Aorta (tissue), 5 donors: ENCODE measurements around the gene OGDHL. TPM values are rescaled to one million over a fixed set of nuclear protein-coding genes. Genes with fewer than 3 reads are reported as not detected.
"Not testable (repeated sequence)": the region's sequence is repeated elsewhere in the genome, so short reads cannot be mapped to it uniquely, and the experiment has no call there.

Experiments used
- ATAC-seq: fragments of 200-7000 bp; cut with Tn5 transposase; one replicate; pipeline ENCODE4 v1.9.1; 2022; ENCODE audit warnings: moderate library complexity; ENCODE audit not compliant: low FRiP score
- DNase-seq, 2 donors: peaks; one replicate each; pipeline ENCODE4 v3.0.0-alpha.2; 2020
- H3K27ac ChIP-seq, 2 donors: one replicate each; pipeline ENCODE4 v1.5.1; 2013; ENCODE audit warnings: low read length in 2 of 2, mild to moderate bottlenecking in 2 of 2, moderate library complexity in 2 of 2, control low read depth in 1 of 2, inconsistent platforms in 1 of 2, low read depth in 1 of 2
- H3K27me3 ChIP-seq, 2 donors: one replicate each; pipeline ENCODE4 v1.6.1; 2013; ENCODE audit warnings: control low read depth in 1 of 2, low read length in 1 of 2, mild to moderate bottlenecking in 1 of 2, moderate library complexity in 1 of 2; ENCODE audit not compliant: insufficient read depth in 2 of 2, control insufficient read depth in 1 of 2
- H3K36me3 ChIP-seq, 2 donors: one replicate each; pipeline ENCODE4 v1.6.1; 2013; ENCODE audit warnings: control low read depth in 1 of 2, low read length in 1 of 2, mild to moderate bottlenecking in 1 of 2; ENCODE audit not compliant: insufficient read depth in 2 of 2, control insufficient read depth in 1 of 2
- H3K4me1 ChIP-seq, 2 donors: one replicate each; pipeline ENCODE4 v1.6.1; 2013; ENCODE audit warnings: low read length in 2 of 2, control low read depth in 1 of 2, mild to moderate bottlenecking in 1 of 2, moderate library complexity in 1 of 2; ENCODE audit not compliant: insufficient read depth in 2 of 2, control insufficient read depth in 1 of 2
- H3K4me3 ChIP-seq, 2 donors: one replicate each; pipeline ENCODE4 v1.5.1; 2013; ENCODE audit warnings: low read length in 2 of 2, control low read depth in 1 of 2, mild to moderate bottlenecking in 1 of 2
- H3K9me3 ChIP-seq: one replicate; pipeline ENCODE4 v1.6.1; 2013; ENCODE audit warnings: mild to moderate bottlenecking, low read length; ENCODE audit not compliant: control insufficient read depth
- WGBS, 2 donors: extraction: QIAGEN DNeasy Blood & Tissue Kit; methylation state at CpG; one replicate each; pipeline ENCODE4 v1.1.7; 2013; 5-methylcytosine and 5-hydroxymethylcytosine counted together
- intact Hi-C, 2 donors: fragments of 100-400 bp; cut with DNase I; formaldehyde crosslinking; loops; one replicate each; pipeline versions ENCODE4 v1.14.2 to v1.15.0; 2022
- polyA plus RNA-seq, 2 donors: library from polyadenylated mRNA; stranded (reverse); fragments of 200-250 nt; gene quantifications; one replicate each; pipeline ENCODE4 v1.2.3, GENCODE V29; 2013
- total RNA-seq, 2 donors: library from RNA; stranded (reverse); fragmentation: NEBNext Ultra II Directional; extraction: Animal tissue kit (Norgen Biotek cat#: 25700); gene quantifications; one replicate each; pipeline ENCODE4 v1.2.1, GENCODE V29; 2021
- donor health status: healthy with polysubstance abuse.
- donor health status: Bipolar disorder and iron deficiency.
- donor health status: DM: no; HTN: no; CAD: no.
- donor health status: DM: no; HTN: no; CAD: no.
- donor health status: DM: yes; HTN: yes; CAD: no.

The OGDHL gene
- total and polyA plus RNA-seq, 4 donors, result 0.13 TPM; not detected in 3

GRCh38 chr10:49775014-49775413 is 12.9 kb upstream of the OGDHL start:
- 71 to 74% methylated on average over 2 of the region's 2 CpGs for WGBS, 2 donors
- intact Hi-C loops, result no loop called here
- no peak overlapping the region for H3K27ac ChIP-seq
- DNase-seq (no peak), ATAC-seq (no peak)
- H3K4me3 ChIP-seq, result no peak overlapping the region
- H3K9me3 ChIP-seq, result no peaks in the 10 kb centered on the region
- H3K4me1 ChIP-seq, result no peaks in the 10 kb centered on the region
- no peaks in the 10 kb centered on the region for H3K27me3 ChIP-seq
- no peaks in the 10 kb centered on the region for H3K36me3 ChIP-seq

GRCh38 chr10:49772944-49773343 is 10.8 kb upstream of the OGDHL start:
- H3K4me3 ChIP-seq, DNase-seq, ATAC-seq, H3K4me1 ChIP-seq, H3K27me3 ChIP-seq, H3K27ac ChIP-seq, H3K9me3 ChIP-seq, intact Hi-C loops, H3K36me3 ChIP-seq: not testable (repeated sequence)
- 30 to 49% methylated on average over 5 of the region's 5 CpGs for WGBS, 2 donors

- DNase-seq, H3K27ac ChIP-seq, H3K4me1 ChIP-seq, H3K4me3 ChIP-seq, H3K36me3 ChIP-seq, intact Hi-C loops, H3K9me3 ChIP-seq, ATAC-seq, H3K27me3 ChIP-seq: not testable (repeated sequence)
- WGBS, 2 donors, result 54 to 55% methylated on average over 11 of the region's 11 CpGs
Observed at GRCh38 chr10:49771046-49771445, 8.9 kb upstream of the OGDHL start.

- ATAC-seq (no peak), DNase-seq (no peak)
- 95 to 98% methylated on average over 8 of the region's 8 CpGs for WGBS, 2 donors
Observed at GRCh38 chr10:49769692-49770091, 7.6 kb upstream of the OGDHL start.

GRCh38 chr10:49768731-49769130 is 6.6 kb upstream of the OGDHL start:
- WGBS, 2 donors, result 4 to 7% methylated on average over 26 to 45 of the region's 45 CpGs
- H3K27me3 ChIP-seq, result no peaks in the 10 kb centered on the region

More at GRCh38 chr10:49769692-49770091, 7.6 kb upstream of the OGDHL start:
- Histone ChIP-seq H3K4me3 (no peak overlapping the region), H3K27ac (no peak overlapping the region), H3K27me3 (no peaks in the 10 kb centered on the region), H3K4me1 (no peaks in the 10 kb centered on the region), H3K9me3 (no peaks in the 10 kb centered on the region), H3K36me3 (no peaks in the 10 kb centered on the region)
- intact Hi-C loops, result loop anchor here in 1 of 2 donors (10.0 kb wide), 1 partner anchor 165 kb away; no protein-coding TSS in a partner anchor

DNA sequence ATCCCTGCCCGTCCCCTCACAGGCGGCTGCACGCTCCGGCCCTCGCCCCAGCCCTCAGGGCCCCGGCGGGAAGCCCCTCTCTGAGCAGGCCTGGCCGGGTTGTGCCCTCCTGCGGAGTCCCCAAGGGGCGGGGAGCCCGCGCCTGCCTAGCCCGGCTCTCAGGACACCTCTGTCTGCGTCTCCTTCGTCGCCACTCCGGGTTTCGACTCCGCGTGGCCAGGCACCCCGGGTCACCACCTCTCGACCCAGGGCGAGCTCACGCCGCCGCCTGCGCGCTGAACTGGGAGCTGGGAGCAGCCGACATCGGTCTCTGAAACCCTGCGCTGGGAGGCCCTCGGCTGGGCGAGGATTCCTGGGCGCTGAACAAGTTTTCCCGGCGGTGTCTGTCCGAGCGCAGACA is 6.2 kb upstream of the OGDHL start:
- Histone ChIP-seq H3K27ac (no peak overlapping the region), H3K36me3 (no peaks in the 10 kb centered on the region), H3K27me3 (no peaks in the 10 kb centered on the region), H3K4me1 (no peaks in the 10 kb centered on the region), H3K9me3 (no peaks in the 10 kb centered on the region), H3K4me3 (no peak overlapping the region)
- DNase-seq (no peak), ATAC-seq (no peak)
- 5 to 6% methylated on average over 32 to 38 of the region's 38 CpGs for WGBS, 2 donors
- intact Hi-C loops, result loop anchor here in 1 of 2 donors (10.0 kb wide), 1 partner anchor 164 kb away; no protein-coding TSS in a partner anchor

More at GRCh38 chr10:49768731-49769130, 6.6 kb upstream of the OGDHL start:
- intact Hi-C loops, result loop anchor here in 1 of 2 donors (10.0 kb wide), 1 partner anchor 164 kb away; no protein-coding TSS in a partner anchor
- DNase-seq (no peak), ATAC-seq (no peak)
- no peaks in the 10 kb centered on the region for H3K9me3 ChIP-seq
- no peak overlapping the region for H3K4me3 ChIP-seq
- no peaks in the 10 kb centered on the region for H3K4me1 ChIP-seq
- H3K27ac ChIP-seq, result no peak overlapping the region
- H3K36me3 ChIP-seq, result no peaks in the 10 kb centered on the region

GRCh38 chr10:49767752-49768151 is 5.6 kb upstream of the OGDHL start:
- Histone ChIP-seq H3K27ac (no peak overlapping the region), H3K36me3 (no peaks in the 10 kb centered on the region), H3K9me3 (no peaks in the 10 kb centered on the region), H3K27me3 (no peaks in the 10 kb centered on the region), H3K4me3 (no peak overlapping the region), H3K4me1 (no peaks in the 10 kb centered on the region)
- ATAC-seq (no peak), DNase-seq (no peak)
- WGBS, 2 donors, result 52 to 62% methylated on average over 7 of the region's 7 CpGs
- intact Hi-C loops, result loop anchor here in 1 of 2 donors (10.0 kb wide), 1 partner anchor 163 kb away; no protein-coding TSS in a partner anchor

DNA sequence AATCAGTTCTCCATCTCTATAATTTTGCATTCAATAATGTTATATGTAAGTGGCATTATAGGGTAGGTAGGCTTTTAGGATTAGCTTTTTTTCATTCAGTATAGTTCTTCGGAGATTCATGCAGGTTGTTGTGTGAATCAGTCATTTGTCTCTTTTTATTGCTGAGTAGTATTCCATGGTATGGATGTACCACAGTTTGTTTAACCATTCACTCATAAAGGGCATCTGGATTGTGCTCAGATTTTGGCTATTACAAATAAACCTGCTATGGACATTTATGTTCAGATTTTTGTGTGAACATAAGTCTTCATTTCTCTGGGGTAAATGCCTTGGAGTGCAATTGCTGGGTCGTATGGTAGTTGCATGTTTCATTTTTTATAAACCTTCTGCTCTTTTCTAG is 4.4 kb upstream of the OGDHL start:
- H3K27ac ChIP-seq, result no peak overlapping the region
- no peak for ATAC-seq
- DNase-seq, result no peak
- H3K4me3 ChIP-seq, result no peak overlapping the region
- intact Hi-C loops, result loop anchor here in 1 of 2 donors (10.0 kb wide), 1 partner anchor 162 kb away; no protein-coding TSS in a partner anchor
- H3K9me3 ChIP-seq, result no peaks in the 10 kb centered on the region
- no peaks in the 10 kb centered on the region for H3K36me3 ChIP-seq
- WGBS, 2 donors, result 87 to 88% methylated on average over 2 of the region's 2 CpGs
- no peaks in the 10 kb centered on the region for H3K27me3 ChIP-seq
- no peaks in the 10 kb centered on the region for H3K4me1 ChIP-seq

- Histone ChIP-seq H3K36me3 (no peaks in the 10 kb centered on the region), H3K27ac (no peak overlapping the region), H3K9me3 (no peaks in the 10 kb centered on the region), H3K4me1 (no peaks in the 10 kb centered on the region), H3K4me3 (peak overlapping the region in 1 of 2 donors; percentile 17), H3K27me3 (no peaks in the 10 kb centered on the region)
- 36 to 43% methylated on average over 4 of the region's 4 CpGs for whole genome bisulfite sequencing, 2 donors
- ATAC-seq (no peak), DNase-seq (no peak)
- intact Hi-C loops, result loop anchor here in 1 of 2 donors (10.0 kb wide), 1 partner anchor 158 kb away; no protein-coding TSS in a partner anchor
Observed at GRCh38 chr10:49762566-49762877, 399 bp upstream of the OGDHL start.
